CD4-positive, alpha-beta memory T cell (primary cell): ENCODE data around the gene XIRP2. TPM values are rescaled to one million over a fixed set of nuclear protein-coding genes. Genes with fewer than 3 reads are reported as not detected.

ENCODE experiments used
- CTCF ChIA-PET: fragments of 350-600 bp; sonication (Branson Sonifier 250); formaldehyde crosslinking; loops from one replicate; lab custom pipeline; 2021; ENCODE audit warnings: inconsistent platforms; ENCODE audit not compliant: partially characterized antibody; lab: Charles Lee
- POLR2A ChIA-PET: fragments of 350-600 bp; sonication (Branson Sonifier 250); formaldehyde crosslinking; loops from one replicate; lab custom pipeline; 2021; ENCODE audit not compliant: partially characterized antibody; lab: Charles Lee
- DNase-seq, 5 donors: peaks; one replicate each; pipeline versions ENCODE4 v3.0.0 to v3.0.0-alpha.2; 2020 to 2022; ENCODE audit warnings: mixed read lengths in 1 of 5
- H3K27ac ChIP-seq: one replicate; pipeline ENCODE4 v1.7.0; 2013; ENCODE audit warnings: low read depth, low read length
- H3K27me3 ChIP-seq: 2 replicates; pipeline ENCODE4 v1.7.0; 2013; ENCODE audit warnings: mild to moderate bottlenecking, low read length, moderate library complexity; ENCODE audit not compliant: insufficient read depth
- H3K36me3 ChIP-seq: 2 replicates; pipeline ENCODE4 v1.7.0; 2013; ENCODE audit warnings: mild to moderate bottlenecking, low read length, moderate library complexity; ENCODE audit not compliant: insufficient read depth
- H3K4me1 ChIP-seq: 2 replicates; pipeline ENCODE4 v1.7.0; 2013; ENCODE audit warnings: mild to moderate bottlenecking, low read length, moderate library complexity; ENCODE audit not compliant: insufficient read depth
- H3K4me3 ChIP-seq, 2 donors: one replicate each; pipeline ENCODE4 v1.7.0; 2013; ENCODE audit warnings: low read length in 2 of 2, mild to moderate bottlenecking in 1 of 2
- H3K9me3 ChIP-seq, 2 donors: one replicate each; pipeline ENCODE4 v1.7.0; 2013; ENCODE audit warnings: low read length in 2 of 2, control low read depth in 1 of 2; ENCODE audit not compliant: control insufficient read depth in 1 of 2
- H3K27ac Mint-ChIP-seq, 7 donors: one replicate each; pipeline ENCODE4 v1.8.0; 2020 to 2021; ENCODE audit warnings: mixed read lengths in 7 of 7, mild to moderate bottlenecking in 6 of 7, inconsistent platforms in 3 of 7, moderate library complexity in 3 of 7
- H3K27me3 Mint-ChIP-seq, 2 donors: one replicate each; pipeline ENCODE4 v1.8.0; 2020 to 2021; ENCODE audit warnings: mixed read lengths in 2 of 2
- H3K36me3 Mint-ChIP-seq, 2 donors: one replicate each; pipeline ENCODE4 v1.8.0; 2020 to 2021; ENCODE audit warnings: mixed read lengths in 2 of 2, inconsistent platforms in 1 of 2, mild to moderate bottlenecking in 1 of 2
- H3K4me1 Mint-ChIP-seq, 4 donors: one replicate each; pipeline ENCODE4 v1.8.0; 2020 to 2021; ENCODE audit warnings: mixed read lengths in 4 of 4, mild to moderate bottlenecking in 1 of 4
- H3K4me3 Mint-ChIP-seq, 8 donors: one replicate each; pipeline ENCODE4 v1.8.0; 2020 to 2021; ENCODE audit warnings: mixed read lengths in 8 of 8, mild to moderate bottlenecking in 7 of 8, moderate library complexity in 6 of 8, inconsistent platforms in 3 of 8
- H3K9me3 Mint-ChIP-seq, 8 donors: one replicate each; pipeline ENCODE4 v1.8.0; 2020 to 2021; ENCODE audit warnings: mixed read lengths in 8 of 8, mild to moderate bottlenecking in 5 of 8, inconsistent platforms in 3 of 8, moderate library complexity in 1 of 8
- intact Hi-C: fragments of 100-400 bp; cut with micrococcal nuclease; formaldehyde crosslinking; loops from one replicate; pipeline ENCODE4 v1.15.1; 2023
- polyA plus RNA-seq, 2 donors: library from polyadenylated mRNA; unstranded; fragments of 300-500 nt; fragmentation: Illumina TruSeq; gene quantifications; one replicate each; pipeline ENCODE4 v1.2.3, GENCODE V29; 2021
- total RNA-seq, 2 experiments: library from RNA; stranded (reverse); gene quantifications; one replicate each; pipeline ENCODE4 v1.2.3, GENCODE V29; 2021

Gene XIRP2
- total and polyA plus RNA-seq, 4 experiments from 2014 or later: not detected

- H3K4me3 ChIP-seq: no peak overlapping the region
- Mint-ChIP-seq H3K4me1 (peaks cover 0 to 2% (median 0%) of the 10 kb centered on the region in 4 donors), H3K27ac (no peak overlapping the region), H3K4me3 (no peak overlapping the region), H3K36me3 (no peaks in the 10 kb centered on the region), H3K9me3 (peaks cover 0 to 6% (median 0%) of the 10 kb centered on the region in 8 donors), H3K27me3 (peaks cover 0 to 1% of the 10 kb centered on the region in 2 donors)
- no peak for DNase-seq
- no peaks in the 10 kb centered on the region for H3K36me3 ChIP-seq
- H3K27me3 ChIP-seq: no peaks in the 10 kb centered on the region
- H3K9me3 ChIP-seq: no peaks in the 10 kb centered on the region
- no peaks in the 10 kb centered on the region for H3K4me1 ChIP-seq
- ChIA-PET POLR2A (no interaction called here), CTCF (interaction anchor here (1.2 kb wide), 1 partner anchor 10 kb away, joined by 4 read pairs; no protein-coding TSS in a partner anchor)
- intact Hi-C loops: no loop called here
- H3K27ac ChIP-seq: no peak overlapping the region
These were observed 311.7 kb downstream of the XIRP2 start for GRCh38 chr2:167200019-167200418.

DNA sequence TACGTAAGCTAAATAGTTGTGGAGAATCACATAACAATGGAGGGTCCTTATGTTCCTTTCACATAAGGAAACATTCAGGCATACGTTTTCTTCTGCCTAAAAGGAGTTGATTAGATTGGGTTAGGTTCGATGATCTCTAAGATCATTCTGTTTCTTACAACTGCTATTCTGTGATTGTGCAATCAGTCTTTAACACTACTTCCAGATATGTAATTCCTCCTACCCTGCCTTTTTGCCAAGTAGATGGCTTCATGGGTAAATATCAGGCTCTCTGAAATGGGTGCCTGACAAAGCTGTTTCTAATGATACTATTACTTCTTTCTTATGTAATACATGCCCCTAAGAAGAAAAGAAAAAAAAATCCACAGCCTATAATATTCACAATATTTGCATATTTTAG lies 321.5 kb downstream of the XIRP2 start:
- CTCF ChIA-PET: interaction anchor here (1.9 kb wide), 1 partner anchor 11 kb away, joined by 4 read pairs; no protein-coding TSS in a partner anchor
- Histone ChIP-seq H3K4me1 (no peaks in the 10 kb centered on the region), H3K4me3 (no peak overlapping the region), H3K27ac (no peak overlapping the region), H3K9me3 (no peaks in the 10 kb centered on the region), H3K27me3 (no peaks in the 10 kb centered on the region), H3K36me3 (no peaks in the 10 kb centered on the region)
- no peaks in the 10 kb centered on the region for H3K36me3 Mint-ChIP-seq
- intact Hi-C loops: no loop called here
- H3K4me3 Mint-ChIP-seq: no peak overlapping the region
- no peaks in the 10 kb centered on the region for H3K4me1 Mint-ChIP-seq
- POLR2A ChIA-PET: no interaction called here
- no peak for DNase-seq
- no peaks in the 10 kb centered on the region for H3K9me3 Mint-ChIP-seq
- H3K27me3 Mint-ChIP-seq: no peaks in the 10 kb centered on the region
- no peak overlapping the region for H3K27ac Mint-ChIP-seq

- intact Hi-C loops: no loop called here
- peak in 3 of 5 donors; percentile 3 to 7 (median 6) for DNase-seq
- Mint-ChIP-seq H3K27me3 (no peaks in the 10 kb centered on the region), H3K4me1 (no peaks in the 10 kb centered on the region), H3K4me3 (no peak overlapping the region), H3K36me3 (no peaks in the 10 kb centered on the region), H3K9me3 (no peaks in the 10 kb centered on the region), H3K27ac (no peak overlapping the region)
- ChIA-PET CTCF (no interaction called here), POLR2A (no interaction called here)
- Histone ChIP-seq H3K36me3 (no peaks in the 10 kb centered on the region), H3K4me1 (no peaks in the 10 kb centered on the region), H3K9me3 (no peaks in the 10 kb centered on the region), H3K27ac (no peak overlapping the region), H3K27me3 (no peaks in the 10 kb centered on the region), H3K4me3 (no peak overlapping the region)
These were observed 323.9 kb downstream of the XIRP2 start for GRCh38 chr2:167212014-167212648.

GRCh38 chr2:167215595-167215994 lies 327.3 kb downstream of the XIRP2 start:
- H3K9me3 Mint-ChIP-seq: no peaks in the 10 kb centered on the region
- H3K4me3 Mint-ChIP-seq: no peak overlapping the region
- H3K4me3 ChIP-seq: no peak overlapping the region
- intact Hi-C loops: no loop called here
- no peak overlapping the region for H3K27ac Mint-ChIP-seq
- no peaks in the 10 kb centered on the region for H3K36me3 ChIP-seq
- H3K36me3 Mint-ChIP-seq: no peaks in the 10 kb centered on the region
- H3K4me1 ChIP-seq: no peaks in the 10 kb centered on the region
- CTCF ChIA-PET: no interaction called here
- no peaks in the 10 kb centered on the region for H3K9me3 ChIP-seq
- H3K4me1 Mint-ChIP-seq: no peaks in the 10 kb centered on the region
- no peaks in the 10 kb centered on the region for H3K27me3 ChIP-seq
- H3K27ac ChIP-seq: no peak overlapping the region
- H3K27me3 Mint-ChIP-seq: no peaks in the 10 kb centered on the region
- POLR2A ChIA-PET: no interaction called here
- no peak for DNase-seq

- CTCF ChIA-PET: no interaction called here
- no peak overlapping the region for H3K4me3 Mint-ChIP-seq
- POLR2A ChIA-PET: no interaction called here
- no peaks in the 10 kb centered on the region for H3K4me1 Mint-ChIP-seq
- Histone ChIP-seq H3K27me3 (no peaks in the 10 kb centered on the region), H3K27ac (no peak overlapping the region), H3K4me1 (no peaks in the 10 kb centered on the region), H3K36me3 (no peaks in the 10 kb centered on the region), H3K4me3 (no peak overlapping the region), H3K9me3 (no peaks in the 10 kb centered on the region)
- intact Hi-C loops: no loop called here
- peaks cover 0 to 2% (median 0%) of the 10 kb centered on the region in 8 donors for H3K9me3 Mint-ChIP-seq
- DNase-seq: no peak
- no peaks in the 10 kb centered on the region for H3K27me3 Mint-ChIP-seq
- no peaks in the 10 kb centered on the region for H3K36me3 Mint-ChIP-seq
- H3K27ac Mint-ChIP-seq: no peak overlapping the region
These were observed 349.2 kb downstream of the XIRP2 start for GRCh38 chr2:167237478-167237877.

DNA sequence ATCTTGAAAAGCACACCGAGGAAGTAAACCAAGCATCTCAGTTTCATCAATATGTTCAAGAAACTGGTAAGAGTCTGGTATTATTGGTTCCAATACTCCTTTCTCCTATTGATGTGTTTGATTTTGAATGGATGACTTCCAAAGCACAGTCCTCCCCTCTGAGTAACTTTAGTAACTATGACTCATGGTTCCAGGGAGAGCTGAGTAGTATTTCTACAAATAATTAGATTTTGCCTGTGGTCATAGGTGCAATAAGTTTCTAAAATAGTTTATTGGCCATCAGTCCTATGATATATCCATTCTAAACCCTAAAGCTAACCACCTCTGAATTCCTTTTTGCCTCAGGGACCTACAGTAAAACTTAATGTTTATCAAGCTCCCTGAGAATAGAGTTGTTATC lies 352.4 kb downstream of the XIRP2 start:
- H3K9me3 ChIP-seq: no peaks in the 10 kb centered on the region
- Mint-ChIP-seq H3K27me3 (no peaks in the 10 kb centered on the region), H3K4me1 (no peaks in the 10 kb centered on the region), H3K4me3 (no peak overlapping the region), H3K36me3 (no peaks in the 10 kb centered on the region), H3K27ac (no peak overlapping the region), H3K9me3 (peaks cover 0 to 2% (median 0%) of the 10 kb centered on the region in 8 donors)
- intact Hi-C loops: no loop called here
- POLR2A ChIA-PET: no interaction called here
- no peak for DNase-seq
- CTCF ChIA-PET: no interaction called here
- H3K27me3 ChIP-seq: no peaks in the 10 kb centered on the region
- no peaks in the 10 kb centered on the region for H3K4me1 ChIP-seq
- H3K27ac ChIP-seq: no peak overlapping the region
- no peak overlapping the region for H3K4me3 ChIP-seq
- no peaks in the 10 kb centered on the region for H3K36me3 ChIP-seq

GRCh38 chr2:167249197-167249596 lies 360.9 kb downstream of the XIRP2 start:
- ChIA-PET POLR2A (no interaction called here), CTCF (no interaction called here)
- H3K9me3 Mint-ChIP-seq: peaks cover 0 to 5% (median 0%) of the 10 kb centered on the region in 8 donors
- H3K27me3 Mint-ChIP-seq: no peaks in the 10 kb centered on the region
- Histone ChIP-seq H3K36me3 (no peaks in the 10 kb centered on the region), H3K9me3 (no peaks in the 10 kb centered on the region), H3K27ac (no peak overlapping the region), H3K4me1 (no peaks in the 10 kb centered on the region), H3K4me3 (no peak overlapping the region), H3K27me3 (no peaks in the 10 kb centered on the region)
- H3K36me3 Mint-ChIP-seq: no peaks in the 10 kb centered on the region
- H3K4me3 Mint-ChIP-seq: no peak overlapping the region
- H3K4me1 Mint-ChIP-seq: no peaks in the 10 kb centered on the region
- no peak overlapping the region for H3K27ac Mint-ChIP-seq
- DNase-seq: no peak
- intact Hi-C loops: no loop called here
